A549 (cell line): ENCODE measurements around the gene NME7. TPM values are rescaled to one million over a fixed set of nuclear protein-coding genes. Genes with fewer than 3 reads are reported as not detected.

ENCODE experiments used
- ATAC-seq, 2 experiments: fragments of 200-7000 bp in 1 of 2; fragments of >200 bp in 1 of 2; cut with Nextera tagmentation in 1 of 2; cut with Tn5 transposase in 1 of 2; 3 replicates each; pipeline versions ENCODE4 v1.8.0 to v1.9.1; 2018 to 2020; ENCODE audit warnings: mild to moderate bottlenecking in 1 of 2, moderate library complexity in 1 of 2
- CTCF ChIA-PET: fragments of 300-600 bp; sonication (Branson Sonifier 250); formaldehyde crosslinking; extraction: SDS; loops from one replicate; lab custom pipeline; 2021; ENCODE audit warnings: antibody characterized with exemption, inconsistent platforms; lab: Yijun Ruan, JAX
- POLR2A ChIA-PET: fragments of 350-600 bp; formaldehyde crosslinking; extraction: SDS; loops from one replicate; lab custom pipeline; 2021; ENCODE audit warnings: antibody characterized with exemption, inconsistent platforms; lab: Yijun Ruan, JAX
- DNase-seq, 2 experiments: peaks; one replicate each; pipeline versions ENCODE4 v3.0.0 to v3.0.0-alpha.2; 2011 to 2016; ENCODE audit warnings: low read depth in 1 of 2, low spot score in 1 of 2
- FAIRE-seq: peaks from 2 replicates; lab custom pipeline; 2011; peaks lifted over from hg19 to GRCh38; lab: Jason Lieb, UNC
- H3K27ac ChIP-seq, 2 experiments: fragments of >200 bp; sonication (Bioruptor Twin); formaldehyde crosslinking; 3 replicates each; pipeline ENCODE4 v1.5.1; 2016 to 2017
- H3K4me1 ChIP-seq: fragments of >200 bp; sonication (Bioruptor Twin); formaldehyde crosslinking; 3 replicates; pipeline ENCODE4 v1.6.1; 2016
- H3K4me2 ChIP-seq: fragments of >200 bp; sonication (Bioruptor Twin); formaldehyde crosslinking; 3 replicates; pipeline ENCODE4 v1.6.1; 2016
- H3K4me3 ChIP-seq: fragments of >200 bp; sonication (Bioruptor Twin); formaldehyde crosslinking; 3 replicates; pipeline ENCODE4 v1.5.1; 2016
- H3K9me3 ChIP-seq: fragments of >200 bp; sonication (Bioruptor Twin); formaldehyde crosslinking; 3 replicates; pipeline ENCODE4 v1.6.1; 2016
- BHLHE40 ChIP-seq: IDR thresholded peaks from 2 replicates; pipeline ENCODE4 v1.6.1; 2012; ENCODE audit warnings: low read depth, low read length, inconsistent platforms
- FOSB ChIP-seq: fragments of 250-450 bp; sonication (Bioruptor Pico); IDR thresholded peaks from 2 replicates; pipeline ENCODE4 v1.5.0; 2020; ENCODE audit warnings: mild to moderate bottlenecking, moderate library complexity
- FOXS1 ChIP-seq: fragments of 250-450 bp; sonication (Bioruptor Pico); IDR thresholded peaks from 2 replicates; pipeline ENCODE4 v1.5.0; 2020; ENCODE audit warnings: mild to moderate bottlenecking, moderate library complexity
- HOXB13 ChIP-seq: fragments of 250-450 bp; sonication (Bioruptor Pico); IDR thresholded peaks from 2 replicates; pipeline ENCODE4 v1.5.0; 2020; ENCODE audit warnings: low read depth, mild to moderate bottlenecking, moderate library complexity
- KDM5A ChIP-seq: fragments of 200-600 bp; sonication (generic); IDR thresholded peaks from 2 replicates; pipeline ENCODE4 v1.6.1; 2016; ENCODE audit warnings: antibody characterized with exemption, mild to moderate bottlenecking
- MAFK ChIP-seq: fragments of 450-650 bp; IDR thresholded peaks from 2 replicates; pipeline ENCODE4 v1.6.1; 2014; ENCODE audit not compliant: partially characterized antibody
- MAZ ChIP-seq: fragments of 150-350 bp; IDR thresholded peaks from 2 replicates; pipeline ENCODE4 v1.6.1; 2014; ENCODE audit warnings: antibody characterized with exemption, low read depth, low read length, borderline replicate concordance
- POLR2AphosphoS2 ChIP-seq: conservative IDR thresholded peaks from 2 replicates; pipeline ENCODE4 v1.6.1; 2012; ENCODE audit warnings: low read length, improper control_type of control experiment, inconsistent platforms
- RCOR1 ChIP-seq: fragments of 150-350 bp; IDR thresholded peaks from 2 replicates; pipeline ENCODE4 v1.6.1; 2014; ENCODE audit warnings: antibody characterized with exemption, low read length, low read depth
- SMC3 ChIP-seq: fragments of >200 bp; sonication (Bioruptor Twin); formaldehyde crosslinking; IDR thresholded peaks from 3 replicates; pipeline ENCODE4 v1.6.1; 2018; ENCODE audit warnings: inconsistent platforms
- SREBF2 ChIP-seq: fragments of 450-650 bp; IDR thresholded peaks from 2 replicates; pipeline ENCODE4 v1.6.1; 2014; ENCODE audit warnings: mild to moderate bottlenecking, moderate library complexity
- TFCP2L1 ChIP-seq: fragments of 250-450 bp; sonication (Bioruptor Pico); IDR thresholded peaks from 2 replicates; pipeline ENCODE4 v1.5.0; 2021; ENCODE audit warnings: mild to moderate bottlenecking
- ZFP36 ChIP-seq: fragments of 450-650 bp; IDR thresholded peaks from 2 replicates; pipeline ENCODE4 v1.6.1; 2014; ENCODE audit warnings: borderline replicate concordance; ENCODE audit not compliant: partially characterized antibody
- ZNF302 ChIP-seq: fragments of 250-450 bp; sonication (Bioruptor Pico); IDR thresholded peaks from 2 replicates; pipeline ENCODE4 v1.9.0; 2021; ENCODE audit warnings: inconsistent platforms, mild to moderate bottlenecking, moderate library complexity
- WGBS: methylation state at CpG from one replicate; pipeline ENCODE4 v1.1.6; 2017; ENCODE audit errors: missing lambda C conversion rate; 5-methylcytosine and 5-hydroxymethylcytosine counted together
- polyA plus RNA-seq, 4 experiments: library from polyadenylated mRNA; depleted of rRNA in 3 of 4; stranded (reverse); fragments of >200 nt; fragmentation: RNase III in 1 of 4; extraction: RNeasy Plus Mini Kit Qiagen cat#74134 plus additional on column Dnase treatment in 1 of 4; gene quantifications; 2 replicates in 3 of 4; 3 replicates in 1 of 4; pipeline ENCODE4 v1.2.3, GENCODE V29; 2011 to 2017
- TF ChIP-seq, protein P1 (sequence below): fragments of 450-650 bp; IDR thresholded peaks from 2 replicates; pipeline ENCODE4 v1.6.1; 2014; ENCODE audit warnings: antibody characterized with exemption
- TF ChIP-seq, protein P2 (sequence below): fragments of 250-450 bp; sonication (Bioruptor Pico); IDR thresholded peaks from 2 replicates; pipeline ENCODE4 v1.5.0; 2020; ENCODE audit warnings: low read depth, mild to moderate bottlenecking, moderate library complexity
- TF ChIP-seq, protein P3 (sequence below): fragments of 150-350 bp; IDR thresholded peaks from 2 replicates; pipeline ENCODE4 v1.6.1; 2014; ENCODE audit warnings: low read depth, mild to moderate bottlenecking, low read length

NME7 gene
- polyA plus RNA-seq, 2 of the 4 experiments (the other 2 are of a cell fraction) = 39.5 to 62.3 TPM

DNA sequence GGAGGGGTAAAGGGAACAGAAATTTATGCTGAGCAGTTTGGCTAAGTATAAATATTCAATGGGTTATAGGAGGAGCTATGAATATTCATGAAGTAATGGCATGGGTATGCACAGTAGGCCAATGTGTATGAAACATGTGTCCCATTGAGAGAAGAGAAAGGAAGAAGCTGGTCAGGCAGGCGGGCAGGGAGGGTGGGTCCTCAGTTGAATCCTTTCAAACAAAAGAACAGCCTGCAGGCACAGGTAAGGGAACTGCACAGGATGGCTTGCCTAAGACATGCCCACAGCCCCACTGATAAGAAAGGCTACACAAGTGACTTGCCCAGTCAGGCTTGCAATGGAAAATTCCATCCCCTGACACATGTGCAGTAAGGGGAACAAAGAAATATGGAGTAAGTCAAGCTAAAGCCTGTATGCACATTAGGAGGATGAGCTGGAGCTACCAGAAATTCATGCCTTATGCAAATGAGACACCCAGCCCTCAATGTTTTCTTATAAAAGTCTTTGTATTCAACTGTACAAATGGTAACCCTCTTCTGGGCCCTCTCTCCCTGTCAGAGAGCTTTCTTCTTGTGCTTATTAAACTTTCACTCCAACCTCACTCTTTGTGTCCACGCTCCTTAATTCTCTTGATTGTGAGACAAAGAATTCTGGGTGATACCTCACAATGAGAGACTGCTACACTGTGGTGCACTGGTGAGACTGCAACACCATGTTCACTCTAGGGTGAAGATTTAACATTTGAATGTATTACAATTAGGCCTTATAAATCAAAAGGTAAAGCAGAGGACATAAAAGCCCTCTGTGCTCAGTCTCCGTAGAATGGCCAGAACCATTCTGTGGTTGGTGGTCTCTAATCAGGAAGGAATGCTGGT is 164.6 kb downstream of the NME7 start:
- no peak overlapping the region for H3K4me3 ChIP-seq
- DNase-seq (no peak), FAIRE-seq (no peak), ATAC-seq (no peak)
- WGBS = 95% methylated on average over 3 of the region's 3 CpGs
- ChIA-PET POLR2A (no interaction called here), CTCF (no interaction called here)
- H3K27ac ChIP-seq = no peak overlapping the region
- H3K4me2 ChIP-seq = no peak overlapping the region
- no peaks in the 10 kb centered on the region for H3K4me1 ChIP-seq
- H3K9me3 ChIP-seq = no peaks in the 10 kb centered on the region; the same call in 2 of the 3 replicates
- TF ChIP-seq, protein P1, sequence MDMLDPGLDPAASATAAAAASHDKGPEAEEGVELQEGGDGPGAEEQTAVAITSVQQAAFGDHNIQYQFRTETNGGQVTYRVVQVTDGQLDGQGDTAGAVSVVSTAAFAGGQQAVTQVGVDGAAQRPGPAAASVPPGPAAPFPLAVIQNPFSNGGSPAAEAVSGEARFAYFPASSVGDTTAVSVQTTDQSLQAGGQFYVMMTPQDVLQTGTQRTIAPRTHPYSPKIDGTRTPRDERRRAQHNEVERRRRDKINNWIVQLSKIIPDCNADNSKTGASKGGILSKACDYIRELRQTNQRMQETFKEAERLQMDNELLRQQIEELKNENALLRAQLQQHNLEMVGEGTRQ = no peak
- TF ChIP-seq KDM5A (no peak), BHLHE40 (no peak), POLR2AphosphoS2 (no peak), ZFP36 (no peak), SMC3 (no peak), HOXB13 (CRISPR knock-in tag) (no peak), ZNF302 (CRISPR knock-in tag) (no peak), MAZ (no peak)
- TF ChIP-seq, protein P2, sequence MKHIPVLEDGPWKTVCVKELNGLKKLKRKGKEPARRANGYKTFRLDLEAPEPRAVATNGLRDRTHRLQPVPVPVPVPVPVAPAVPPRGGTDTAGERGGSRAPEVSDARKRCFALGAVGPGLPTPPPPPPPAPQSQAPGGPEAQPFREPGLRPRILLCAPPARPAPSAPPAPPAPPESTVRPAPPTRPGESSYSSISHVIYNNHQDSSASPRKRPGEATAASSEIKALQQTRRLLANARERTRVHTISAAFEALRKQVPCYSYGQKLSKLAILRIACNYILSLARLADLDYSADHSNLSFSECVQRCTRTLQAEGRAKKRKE (CRISPR knock-in tag) = no peak

DNA sequence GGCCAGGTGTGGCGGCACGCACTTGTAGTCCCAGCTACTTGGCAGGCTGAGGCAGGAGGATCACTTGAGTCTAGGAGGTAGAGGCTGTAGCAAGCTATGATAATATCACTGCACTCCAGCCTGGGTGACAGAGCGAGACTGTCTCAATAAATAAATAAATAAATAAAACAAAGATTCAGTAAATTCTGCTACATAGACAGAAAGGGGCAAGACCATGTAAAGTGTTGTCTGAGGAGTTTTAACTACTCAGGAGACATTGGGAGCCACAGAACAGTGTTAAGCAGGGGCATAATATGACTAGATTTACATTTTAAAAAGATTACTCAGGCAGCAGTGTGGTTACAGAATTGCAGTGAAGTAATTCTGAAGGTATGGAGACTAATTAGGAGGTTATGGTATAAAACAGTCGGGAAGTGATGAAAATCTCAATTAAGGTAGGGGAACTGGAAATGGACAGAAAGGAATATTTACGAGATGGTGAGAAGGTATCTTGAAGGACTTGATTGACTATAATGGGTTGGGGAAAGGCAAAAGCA is 166.4 kb downstream of the NME7 start:
- peak; percentile 29 for TF ChIP-seq MAFK
- TF ChIP-seq, protein P3, sequence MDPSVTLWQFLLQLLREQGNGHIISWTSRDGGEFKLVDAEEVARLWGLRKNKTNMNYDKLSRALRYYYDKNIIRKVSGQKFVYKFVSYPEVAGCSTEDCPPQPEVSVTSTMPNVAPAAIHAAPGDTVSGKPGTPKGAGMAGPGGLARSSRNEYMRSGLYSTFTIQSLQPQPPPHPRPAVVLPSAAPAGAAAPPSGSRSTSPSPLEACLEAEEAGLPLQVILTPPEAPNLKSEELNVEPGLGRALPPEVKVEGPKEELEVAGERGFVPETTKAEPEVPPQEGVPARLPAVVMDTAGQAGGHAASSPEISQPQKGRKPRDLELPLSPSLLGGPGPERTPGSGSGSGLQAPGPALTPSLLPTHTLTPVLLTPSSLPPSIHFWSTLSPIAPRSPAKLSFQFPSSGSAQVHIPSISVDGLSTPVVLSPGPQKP = no peak
- H3K4me3 ChIP-seq = no peak overlapping the region
- ATAC-seq (no peak), DNase-seq (no peak), FAIRE-seq (no peak)
- no peak overlapping the region for H3K4me2 ChIP-seq
- POLR2A ChIA-PET = no interaction called here
- CTCF ChIA-PET = no interaction called here
- no peak overlapping the region for H3K27ac ChIP-seq
- 92% methylated on average over 5 of the region's 5 CpGs for WGBS
- no peaks in the 10 kb centered on the region; the same call in 2 of the 3 replicates for H3K9me3 ChIP-seq
- no peaks in the 10 kb centered on the region for H3K4me1 ChIP-seq

DNA sequence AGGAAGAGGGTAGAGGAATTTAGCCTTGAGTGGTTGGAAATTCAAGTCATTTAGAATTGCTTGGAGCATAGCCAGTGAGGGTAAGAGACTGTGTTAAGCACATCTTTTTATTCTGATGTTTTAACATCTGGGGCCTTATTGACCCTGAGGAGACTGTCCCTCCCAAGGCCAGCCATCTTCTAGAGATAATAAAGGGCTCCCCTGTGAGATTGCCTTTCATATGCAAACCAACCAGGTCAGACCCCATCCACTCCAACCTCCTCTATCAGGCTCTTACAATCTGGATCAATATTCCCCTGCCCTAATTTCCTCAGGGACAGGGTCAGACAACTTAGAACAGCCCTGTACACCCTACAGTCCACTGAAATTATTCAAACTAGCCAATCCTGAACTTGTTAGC is 167.3 kb downstream of the NME7 start:
- no peak overlapping the region for H3K27ac ChIP-seq
- H3K4me3 ChIP-seq = no peak overlapping the region
- FAIRE-seq = no peak
- no peaks in the 10 kb centered on the region; the same call in 2 of the 3 replicates for H3K9me3 ChIP-seq
- no peak for DNase-seq
- no peak overlapping the region for H3K4me2 ChIP-seq
- POLR2A ChIA-PET = no interaction called here
- CTCF ChIA-PET = no interaction called here
- TF ChIP-seq MAFK = no peak
- no peak for TF ChIP-seq BHLHE40
- no peak for TF ChIP-seq FOXS1 (CRISPR knock-in tag)
- no peak for TF ChIP-seq RCOR1
- TF ChIP-seq ZNF302 (CRISPR knock-in tag) = no peak
- no peak for TF ChIP-seq SREBF2
- H3K4me1 ChIP-seq = no peaks in the 10 kb centered on the region
- ATAC-seq = no peak

DNA sequence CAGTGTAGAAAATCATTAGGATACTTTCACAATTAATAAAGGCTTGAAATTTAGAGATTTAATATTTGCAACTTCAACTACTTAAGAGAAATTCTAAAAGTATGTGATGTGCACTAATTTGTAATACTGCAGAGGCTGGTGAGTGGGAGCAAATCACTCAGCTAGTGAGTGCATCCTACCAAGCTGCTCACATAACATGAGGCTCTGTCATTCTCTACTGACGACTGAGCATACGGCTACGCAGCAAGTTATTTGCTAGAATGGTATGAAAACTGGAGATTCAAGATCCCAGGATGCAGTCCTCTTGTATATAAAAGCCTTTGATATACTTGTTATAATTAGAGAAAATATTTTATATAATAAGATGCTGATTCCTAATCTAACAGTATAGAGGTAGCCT is 171.0 kb downstream of the NME7 start:
- ChIA-PET POLR2A (no interaction called here), CTCF (no interaction called here)
- DNase-seq (no peak), FAIRE-seq (no peak), ATAC-seq (no peak)
- H3K9me3 ChIP-seq = no peaks in the 10 kb centered on the region; the same call in 2 of the 3 replicates
- WGBS = 90% methylated on average over 3 of the region's 3 CpGs
- TF ChIP-seq TFCP2L1 (CRISPR knock-in tag) (no peak), FOSB (no peak)
- H3K4me3 ChIP-seq = no peak overlapping the region
- H3K4me2 ChIP-seq = no peak overlapping the region
- no peaks in the 10 kb centered on the region for H3K4me1 ChIP-seq
- H3K27ac ChIP-seq = no peak overlapping the region
